DMS79 treated with DMSO at 0.1 percent for 48 hours (cell line): ENCODE results near the gene VPS33B.

Source experiments
- DNase-seq: peaks from one replicate; lab custom pipeline; 2025; lab: John Stamatoyannopoulos, UW

VPS33B gene

DNA sequence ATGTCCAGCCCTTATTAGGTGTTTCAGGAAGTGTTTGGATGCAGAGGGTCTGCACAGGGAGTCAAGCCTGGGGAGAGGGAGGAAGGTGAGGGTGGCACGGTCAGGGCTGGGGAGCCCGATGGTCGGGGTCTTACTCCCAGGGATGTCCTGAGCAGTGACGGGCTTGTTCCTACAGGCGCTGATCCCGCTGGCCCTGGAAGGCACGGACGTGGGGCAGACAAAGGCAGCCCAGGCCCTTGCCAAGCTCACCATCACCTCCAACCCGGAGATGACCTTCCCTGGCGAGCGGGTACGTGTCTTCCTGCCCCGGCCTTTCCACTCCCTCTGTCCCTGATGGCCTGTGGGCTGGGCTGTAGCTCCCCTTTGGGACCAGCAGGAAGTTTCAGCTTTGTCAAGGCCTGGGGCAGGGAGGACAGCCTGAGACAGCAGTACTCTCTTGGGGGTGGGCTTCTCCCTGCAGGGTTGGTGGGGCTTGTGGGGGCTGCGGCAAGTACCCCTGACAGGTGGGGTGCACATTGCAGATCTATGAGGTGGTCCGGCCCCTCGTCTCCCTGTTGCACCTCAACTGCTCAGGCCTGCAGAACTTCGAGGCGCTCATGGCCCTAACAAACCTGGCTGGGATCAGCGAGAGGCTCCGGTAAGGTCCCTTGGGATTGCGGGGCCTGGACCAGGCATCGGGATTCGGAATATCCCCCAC, 72.3 kb downstream of the VPS33B start:
- DNase-seq = no peak
